OCI-LY7 (cell line): Measurements from ENCODE around the gene HSD17B11. TPM values are rescaled to one million over a fixed set of nuclear protein-coding genes. Genes with fewer than 3 reads are reported as not detected.

ENCODE experiments used
- BruUV-seq: library from RNA; stranded (reverse); fragments of 400-500 nt; replicated peaks from 2 replicates; lab custom pipeline; 2021; lab: Mats Ljungman, UMichigan
- CTCF ChIA-PET: fragments of 300-600 bp; sonication (Branson Sonifier 250); formaldehyde crosslinking; loops from one replicate; lab custom pipeline; 2022; ENCODE audit warnings: antibody characterized with exemption; ENCODE audit not compliant: unreplicated experiment; lab: Charles Lee
- POLR2A ChIA-PET: fragments of 300-600 bp; sonication (Branson Sonifier 250); formaldehyde crosslinking; loops from one replicate; lab custom pipeline; 2022; ENCODE audit warnings: antibody characterized with exemption; lab: Charles Lee
- DNase-seq: peaks from one replicate; pipeline ENCODE4 v3.0.0-alpha.2; 2015; ENCODE audit warnings: low spot score
- H2AFZ ChIP-seq: fragments of 200-600 bp; sonication (generic), shearing (Covaris generic); 2 replicates; pipeline ENCODE4 v1.6.1; 2014; ENCODE audit warnings: mild to moderate bottlenecking, antibody characterized with exemption, low read length, moderate library complexity
- H3K27ac ChIP-seq: fragments of 200-600 bp; sonication (generic); 2 replicates; pipeline ENCODE4 v1.5.1; 2014; ENCODE audit warnings: mixed run types, low read depth, mild to moderate bottlenecking, moderate library complexity, low read length, inconsistent platforms; ENCODE audit not compliant: poor library complexity, severe bottlenecking
- H3K36me3 ChIP-seq: fragments of 200-600 bp; sonication (generic); 2 replicates; pipeline ENCODE4 v1.6.1; 2014; ENCODE audit warnings: mild to moderate bottlenecking, antibody characterized with exemption, low read length, moderate library complexity, mixed read lengths; ENCODE audit not compliant: insufficient read depth
- H3K4me1 ChIP-seq: fragments of 200-600 bp; sonication (generic); 2 replicates; pipeline ENCODE4 v1.5.1; 2014; ENCODE audit warnings: mild to moderate bottlenecking, low read length; ENCODE audit not compliant: insufficient read depth, poor library complexity, severe bottlenecking
- H3K4me2 ChIP-seq: fragments of 200-600 bp; sonication (generic); 2 replicates; pipeline ENCODE4 v1.6.1; 2014; ENCODE audit warnings: mild to moderate bottlenecking, low read length
- H3K4me3 ChIP-seq: fragments of 200-600 bp; sonication (generic); 2 replicates; pipeline ENCODE4 v1.5.1; 2014; ENCODE audit warnings: mild to moderate bottlenecking, low read depth, low read length; ENCODE audit not compliant: poor library complexity, severe bottlenecking
- H3K79me2 ChIP-seq: fragments of 200-600 bp; sonication (generic); 2 replicates; pipeline ENCODE4 v1.6.1; 2016; ENCODE audit warnings: low read depth, mild to moderate bottlenecking, low read length, moderate library complexity, mixed read lengths; ENCODE audit not compliant: insufficient read depth
- H3K9me2 ChIP-seq: fragments of 200-600 bp; sonication (generic); 2 replicates; pipeline ENCODE4 v1.6.1; 2016; ENCODE audit warnings: mild to moderate bottlenecking, low read length, mixed read lengths; ENCODE audit not compliant: insufficient read depth
- H3K9me3 ChIP-seq: fragments of 200-600 bp; sonication (generic); 2 replicates; pipeline ENCODE4 v1.6.1; 2014; ENCODE audit warnings: mild to moderate bottlenecking, mixed run types, low read length, mixed read lengths
- H4K20me1 ChIP-seq: fragments of 200-600 bp; sonication (generic); 2 replicates; pipeline ENCODE4 v1.6.1; 2014; ENCODE audit warnings: mild to moderate bottlenecking, antibody characterized with exemption, low read length, moderate library complexity, mixed read lengths; ENCODE audit not compliant: insufficient read depth
- CTCF ChIP-seq: fragments of 200-600 bp; sonication (generic); conservative IDR thresholded peaks from 2 replicates; pipeline ENCODE4 v1.5.1; 2014; ENCODE audit warnings: mild to moderate bottlenecking, antibody characterized with exemption, low read length, moderate library complexity, mixed read lengths
- EZH2phosphoT487 ChIP-seq: fragments of 200-600 bp; sonication (generic); IDR thresholded peaks from 2 replicates; pipeline ENCODE4 v1.6.1; 2018; ENCODE audit warnings: low read depth, borderline replicate concordance, mild to moderate bottlenecking, mixed run types, antibody characterized with exemption, low read length, moderate library complexity, mixed read lengths
- intact Hi-C: fragments of 100-400 bp; cut with micrococcal nuclease; formaldehyde crosslinking; loops from one replicate; pipeline ENCODE4 v1.10.0; 2022; ENCODE audit not compliant: unreplicated experiment
- total RNA-seq, 2 experiments: library from RNA; depleted of rRNA in 1 of 2; stranded (reverse); fragments of >200 nt in 1 of 2; shearing (Covaris generic) in 1 of 2; gene quantifications; 2 replicates each; pipeline ENCODE4 v1.2.3, GENCODE V29; 2014 to 2022

The HSD17B11 gene
- total RNA-seq, 2 experiments from 2014 or later: 8.7 to 9.0 TPM

- DNase-seq: no peak
- no peak within 1 kb of the TSS for H2AFZ ChIP-seq
- no peaks in the 10 kb centered on the region for H4K20me1 ChIP-seq
- H3K79me2 ChIP-seq: no peaks in the 10 kb centered on the region
- TF ChIP-seq CTCF (no peak), EZH2phosphoT487 (no peak)
- H3K36me3 ChIP-seq: no peaks in the 10 kb centered on the region
- H3K4me1 ChIP-seq: no peaks in the 10 kb centered on the region
- no peak within 1 kb of the TSS for H3K27ac ChIP-seq
- ChIA-PET POLR2A (interaction anchor here (0.6 kb wide), 2 partner anchors 57 to 911 kb away, joined by 3 to 4 read pairs; no protein-coding TSS in a partner anchor), CTCF (no interaction called here)
- no peaks in the 10 kb centered on the region for H3K9me2 ChIP-seq
- H3K4me3 ChIP-seq: no peak within 1 kb of the TSS
- H3K4me2 ChIP-seq: no peak within 1 kb of the TSS
- no peaks in the 10 kb centered on the region for H3K9me3 ChIP-seq
- BruUV-seq: no TSS peak
- intact Hi-C loops: no loop called here
Measured at GRCh38 chr4:87322754-87323153, 68.2 kb downstream of the HSD17B11 start, which contains the start of gene HSD17B13. Gene HSD17B13, minus strand, starts transcription at chr4:87322882. Its CDS starts 41 bp downstream, at chr4:87322841.

GRCh38 chr4:87321888-87322287 lies 69.1 kb downstream of the HSD17B11 start:
- no peaks in the 10 kb centered on the region for H3K9me2 ChIP-seq
- intact Hi-C loops: no loop called here
- no peaks in the 10 kb centered on the region for H4K20me1 ChIP-seq
- no peak for DNase-seq
- CTCF ChIA-PET: no interaction called here
- H3K4me2 ChIP-seq: no peak overlapping the region
- H3K4me1 ChIP-seq: no peaks in the 10 kb centered on the region
- no peak overlapping the region for H3K27ac ChIP-seq
- no peaks in the 10 kb centered on the region for H3K9me3 ChIP-seq
- no peaks in the 10 kb centered on the region for H3K36me3 ChIP-seq
- POLR2A ChIA-PET: interaction anchor here (0.6 to 1.1 kb wide), 2 partner anchors 10 to 362 kb away, joined by 3 to 6 read pairs; no protein-coding TSS in a partner anchor
- no peaks in the 10 kb centered on the region for H3K79me2 ChIP-seq
- TF ChIP-seq EZH2phosphoT487: no peak
- H2AFZ ChIP-seq: no peak overlapping the region
- no peak overlapping the region for H3K4me3 ChIP-seq
- no TSS peak for BruUV-seq

- TF ChIP-seq EZH2phosphoT487: no peak
- TF ChIP-seq CTCF: no peak
- Histone ChIP-seq H3K79me2 (no peaks in the 10 kb centered on the region), H3K36me3 (no peaks in the 10 kb centered on the region), H3K4me3 (no peak overlapping the region), H3K4me1 (no peaks in the 10 kb centered on the region), H2AFZ (no peak overlapping the region), H4K20me1 (no peaks in the 10 kb centered on the region), H3K27ac (no peak overlapping the region), H3K9me3 (no peaks in the 10 kb centered on the region), H3K4me2 (no peak overlapping the region), H3K9me2 (no peaks in the 10 kb centered on the region)
- intact Hi-C loops: no loop called here
- no peak for DNase-seq
- no TSS peak for BruUV-seq
- ChIA-PET POLR2A (interaction anchor here (1.0 kb wide), 1 partner anchor 9 kb away, joined by 3 read pairs; no protein-coding TSS in a partner anchor), CTCF (no interaction called here)
Measured at GRCh38 chr4:87317527-87317926, 73.5 kb downstream of the HSD17B11 start.
